H1 (cell line): ENCODE results near the gene VPS13A. TPM values are rescaled to one million over a fixed set of nuclear protein-coding genes. Genes with fewer than 3 reads are reported as not detected.

Experiments
- CTCF ChIA-PET: fragments of 300-600 bp; sonication (Branson Sonifier 250); formaldehyde crosslinking; loops from one replicate; lab custom pipeline; 2021; ENCODE audit not compliant: partially characterized antibody; lab: Charles Lee
- POLR2A ChIA-PET: fragments of 300-600 bp; sonication (Branson Sonifier 250); formaldehyde crosslinking; loops from one replicate; lab custom pipeline; 2021; ENCODE audit warnings: inconsistent platforms; ENCODE audit not compliant: partially characterized antibody; lab: Charles Lee
- DNase-seq, 2 experiments: peaks; one replicate each; pipeline versions ENCODE4 v3.0.0 to v3.0.0-alpha.2; 2010 to 2022; ENCODE audit warnings: low spot score in 2 of 2, low read depth in 1 of 2, mixed read lengths in 1 of 2
- FAIRE-seq: peaks from 2 replicates; lab custom pipeline; 2011; peaks lifted over from hg19 to GRCh38; lab: Jason Lieb, UNC
- H2AFZ ChIP-seq: 2 replicates; pipeline ENCODE4 v1.8.1; 2012; ENCODE audit warnings: low read length, inconsistent platforms
- H2AK5ac ChIP-seq: 2 replicates; pipeline ENCODE4 v1.6.1; 2013; ENCODE audit warnings: low read depth, low read length
- H2BK120ac ChIP-seq: replicated peaks from 2 replicates; pipeline ENCODE3; 2013; ENCODE audit warnings: low read depth, low read length, inconsistent platforms
- H2BK12ac ChIP-seq: 2 replicates; pipeline ENCODE4 v1.6.1; 2013; ENCODE audit warnings: low read depth, low read length
- H2BK15ac ChIP-seq: 2 replicates; pipeline ENCODE4 v1.6.1; 2013; ENCODE audit warnings: low read length
- H2BK20ac ChIP-seq: 2 replicates; pipeline ENCODE4 v1.6.1; 2013; ENCODE audit warnings: low read length
- H2BK5ac ChIP-seq: 2 replicates; pipeline ENCODE4 v1.6.1; 2013; ENCODE audit warnings: low read depth, low read length
- H3K14ac ChIP-seq: 2 replicates; pipeline ENCODE4 v1.6.1; 2013; ENCODE audit warnings: inconsistent platforms; ENCODE audit not compliant: insufficient read length
- H3K18ac ChIP-seq: 2 replicates; pipeline ENCODE4 v1.6.1; 2013; ENCODE audit warnings: low read length; ENCODE audit errors: extremely low read depth
- H3K23ac ChIP-seq: 2 replicates; pipeline ENCODE4 v1.6.1; 2013; ENCODE audit warnings: inconsistent platforms; ENCODE audit not compliant: insufficient read length
- H3K23me2 ChIP-seq: 2 replicates; pipeline ENCODE4 v1.6.1; 2013; ENCODE audit warnings: low read depth, low read length
- H3K27ac ChIP-seq: 2 replicates; pipeline ENCODE4 v1.6.1; 2011; ENCODE audit warnings: low read depth, low read length, inconsistent platforms
- H3K27me3 ChIP-seq, 4 experiments: replicated peaks in 1 of 4; 1 replicate in 1 of 4; 2 replicates in 3 of 4; pipeline versions ENCODE4 v1.6.1 to v1.8.1; 2011 to 2013; ENCODE audit warnings: low read length in 3 of 4, mild to moderate bottlenecking in 3 of 4, inconsistent platforms in 2 of 4, mixed read lengths in 2 of 4, moderate library complexity in 1 of 4; ENCODE audit not compliant: control insufficient read depth in 3 of 4, insufficient read depth in 3 of 4; ENCODE audit errors: extremely low read depth in 1 of 4
- H3K36me3 ChIP-seq, 4 experiments: 2 replicates each; pipeline versions ENCODE4 v1.6.1 to v1.8.1; 2011 to 2013; ENCODE audit warnings: mild to moderate bottlenecking in 4 of 4, low read length in 3 of 4, moderate library complexity in 2 of 4, control low read depth in 1 of 4, inconsistent platforms in 1 of 4; ENCODE audit not compliant: insufficient read depth in 4 of 4, control insufficient read depth in 2 of 4
- H3K4ac ChIP-seq: replicated peaks from 2 replicates; pipeline ENCODE3; 2013; ENCODE audit warnings: low read length, low read depth, mixed read lengths, inconsistent platforms; ENCODE audit not compliant: insufficient read length
- H3K4me1 ChIP-seq, 4 experiments: replicated peaks in 1 of 4; 1 replicate in 1 of 4; 2 replicates in 3 of 4; pipeline versions ENCODE4 v1.6.1 to v1.8.1; 2011 to 2013; ENCODE audit warnings: low read length in 3 of 4, inconsistent platforms in 2 of 4, mixed read lengths in 1 of 4; ENCODE audit not compliant: insufficient read depth in 4 of 4, control insufficient read depth in 3 of 4
- H3K4me2 ChIP-seq, 2 experiments: 2 replicates each; pipeline versions ENCODE4 v1.6.1 to v1.8.1; 2011 to 2013; ENCODE audit warnings: low read depth in 2 of 2, low read length in 2 of 2, control low read depth in 1 of 2, inconsistent platforms in 1 of 2, mild to moderate bottlenecking in 1 of 2; ENCODE audit not compliant: insufficient read depth in 1 of 2
- H3K4me3 ChIP-seq, 4 experiments: fragments of 200-600, 300-600 bp in 1 of 4; sonication (generic), shearing (Covaris generic), sonication (Bioruptor Twin) in 1 of 4; 2 replicates each; pipeline versions ENCODE4 v1.5.1 to v1.8.1; 2011 to 2016; ENCODE audit warnings: low read length in 4 of 4, low read depth in 3 of 4, control low read depth in 2 of 4, inconsistent platforms in 2 of 4, mild to moderate bottlenecking in 2 of 4, mixed read lengths in 1 of 4, moderate library complexity in 1 of 4; ENCODE audit not compliant: insufficient read depth in 2 of 4; ENCODE audit errors: extremely low read depth in 1 of 4
- H3K56ac ChIP-seq: replicated peaks from 2 replicates; pipeline ENCODE3; 2013; ENCODE audit warnings: low read depth, mild to moderate bottlenecking, mixed read lengths, low read length, inconsistent platforms; ENCODE audit not compliant: insufficient read length
- H3K79me1 ChIP-seq: 2 replicates; pipeline ENCODE4 v1.6.1; 2013; ENCODE audit warnings: low read depth, low read length, control low read depth
- H3K79me2 ChIP-seq, 2 experiments: 2 replicates each; pipeline versions ENCODE4 v1.6.1 to v1.8.1; 2012 to 2013; ENCODE audit warnings: low read length in 2 of 2, mild to moderate bottlenecking in 2 of 2, inconsistent platforms in 1 of 2; ENCODE audit not compliant: insufficient read depth in 2 of 2, control insufficient read depth in 1 of 2
- H3K9ac ChIP-seq, 4 experiments: replicated peaks in 1 of 4; 1 replicate in 1 of 4; 2 replicates in 3 of 4; pipeline versions ENCODE4 v1.6.1 to v1.8.1; 2011 to 2013; ENCODE audit warnings: low read depth in 3 of 4, low read length in 3 of 4, control low read depth in 2 of 4, mild to moderate bottlenecking in 2 of 4, moderate library complexity in 2 of 4, inconsistent platforms in 1 of 4; ENCODE audit errors: extremely low read depth in 1 of 4
- H3K9me3 ChIP-seq, 2 experiments: 2 replicates each; pipeline versions ENCODE4 v1.6.1 to v1.8.1; 2012 to 2013; ENCODE audit warnings: mild to moderate bottlenecking in 2 of 2, moderate library complexity in 2 of 2, control low read depth in 1 of 2, inconsistent platforms in 1 of 2, low read depth in 1 of 2, low read length in 1 of 2, mixed read lengths in 1 of 2; ENCODE audit not compliant: insufficient read depth in 2 of 2
- H4K20me1 ChIP-seq, 2 experiments: replicated peaks in 1 of 2; 2 replicates each; pipeline versions ENCODE3 to v1.8.1; 2011 to 2013; ENCODE audit warnings: inconsistent platforms in 2 of 2, low read length in 2 of 2, mild to moderate bottlenecking in 1 of 2; ENCODE audit not compliant: insufficient read depth in 2 of 2, control insufficient read depth in 1 of 2
- H4K5ac ChIP-seq: 2 replicates; pipeline ENCODE4 v1.6.1; 2013; ENCODE audit warnings: low read length, low read depth, mixed read lengths, inconsistent platforms; ENCODE audit not compliant: insufficient read length
- H4K8ac ChIP-seq: 2 replicates; pipeline ENCODE4 v1.8.0; 2013; ENCODE audit warnings: mild to moderate bottlenecking, moderate library complexity, low read length, inconsistent platforms; ENCODE audit not compliant: insufficient read depth; ENCODE audit errors: extremely low read depth
- H4K91ac ChIP-seq: replicated peaks from 2 replicates; pipeline ENCODE3; 2013; ENCODE audit warnings: low read length, mixed read lengths, inconsistent platforms; ENCODE audit not compliant: insufficient read length
- ASH2L ChIP-seq: fragments of 200-600, 300-600 bp; sonication (generic); IDR thresholded peaks from one replicate; pipeline ENCODE4 v1.7.1; 2017; ENCODE audit warnings: low read length
- ATF2 ChIP-seq: IDR thresholded peaks from 2 replicates; pipeline ENCODE4 v1.6.1; 2012; ENCODE audit warnings: low read length, inconsistent platforms
- E2F6 ChIP-seq: IDR thresholded peaks from 2 replicates; pipeline ENCODE4 v1.6.1; 2012; ENCODE audit warnings: inconsistent platforms
- EP300 ChIP-seq, 2 experiments: IDR thresholded peaks; 1 replicate in 1 of 2; 2 replicates in 1 of 2; pipeline ENCODE4 v1.6.1; 2011 to 2012; ENCODE audit warnings: low read depth in 2 of 2, low read length in 2 of 2, mild to moderate bottlenecking in 2 of 2, borderline replicate concordance in 1 of 2, inconsistent platforms in 1 of 2, moderate library complexity in 1 of 2
- EZH2 ChIP-seq: fragments of 200-600 bp; sonication (generic); IDR thresholded peaks from 2 replicates; pipeline ENCODE4 v1.7.1; 2012; ENCODE audit warnings: low read depth, mild to moderate bottlenecking, moderate library complexity, low read length, inconsistent platforms; ENCODE audit not compliant: severe bottlenecking
- KDM4A ChIP-seq: IDR thresholded peaks from one replicate; pipeline ENCODE4 v1.7.1; 2012; ENCODE audit warnings: low read depth, mild to moderate bottlenecking, moderate library complexity, low read length, inconsistent platforms; ENCODE audit not compliant: severe bottlenecking
- KDM5A ChIP-seq: fragments of 200-600 bp; IDR thresholded peaks from 2 replicates; pipeline ENCODE4 v1.7.1; 2012; ENCODE audit warnings: mild to moderate bottlenecking, low read length, inconsistent platforms, mixed read lengths
- NRF1 ChIP-seq: IDR thresholded peaks from 2 replicates; pipeline ENCODE4 v1.6.1; 2011; ENCODE audit warnings: mild to moderate bottlenecking, low read depth, low read length, improper control_type of control experiment
- PHF8 ChIP-seq: fragments of 200-600 bp; sonication (generic); conservative IDR thresholded peaks from 2 replicates; pipeline ENCODE4 v1.7.1; 2012; ENCODE audit warnings: low read depth, mild to moderate bottlenecking, inconsistent platforms, low read length, moderate library complexity
- SAP30 ChIP-seq: fragments of 300-600 bp; sonication (generic); IDR thresholded peaks from 2 replicates; pipeline ENCODE4 v1.7.1; 2012; ENCODE audit warnings: low read length, moderate library complexity, mild to moderate bottlenecking, inconsistent platforms; ENCODE audit not compliant: insufficient read depth, insufficient replicate concordance
- SP2 ChIP-seq: IDR thresholded peaks from 2 replicates; pipeline ENCODE4 v1.6.1; 2012; ENCODE audit warnings: mild to moderate bottlenecking, low read length, inconsistent platforms
- WGBS, 2 experiments: shearing (Covaris generic) in 1 of 2; methylation state at CpG; one replicate each; pipeline versions ENCODE4 v1.1.6 to v1.1.7; 2013 to 2015; ENCODE audit warnings: low lambda C conversion rate in 2 of 2, mixed read lengths in 2 of 2, inconsistent platforms in 1 of 2, low coverage in 1 of 2, missing lambda C conversion rate in 1 of 2; ENCODE audit not compliant: insufficient replicate concordance in 2 of 2, insufficient coverage in 1 of 2, insufficient read length in 1 of 2; ENCODE audit errors: extremely low coverage in 1 of 2, missing lambda C conversion rate in 1 of 2; 5-methylcytosine and 5-hydroxymethylcytosine counted together
- polyA plus RNA-seq, 7 experiments: library from polyadenylated mRNA; depleted of rRNA in 3 of 7; stranded (reverse) in 5 of 7; unstranded in 2 of 7; fragments of >200 nt in 5 of 7; fragments of 200-250 nt in 2 of 7; gene quantifications; 1 replicate in 5 of 7; 2 replicates in 1 of 7; 4 replicates in 1 of 7; pipeline versions ENCODE4 v1.2.1 to v1.2.3, GENCODE V29; 2011 to 2013; ENCODE audit warnings: missing spikeins in 2 of 7, mixed read lengths in 2 of 7
- total RNA-seq: library from RNA; stranded (reverse); fragmentation: NEBNext Ultra II Directional; extraction: Animal tissue kit (Norgen Biotek cat#: 25700); gene quantifications from 2 replicates; pipeline ENCODE4 v1.2.1, GENCODE V29; 2021

VPS13A gene
- total and polyA plus RNA-seq, 2 of the 8 experiments (the other 6 are each of a cell fraction or from before 2014, with no cell fraction given) = 6.0 to 36.5 TPM

GRCh38 chr9:77403239-77403638 lies 225.9 kb downstream of the VPS13A start:
- no peak overlapping the region for H4K91ac ChIP-seq
- H2AK5ac ChIP-seq = no peak overlapping the region
- no peak overlapping the region for H2BK120ac ChIP-seq
- no peak overlapping the region for H3K56ac ChIP-seq
- 90% methylated on average over 4 of the region's 4 CpGs; no CpG with 5 or more reads in 1 of the 2 experiments for WGBS, 2 experiments
- ChIA-PET POLR2A (no interaction called here), CTCF (interaction anchor here (2.1 kb wide), 1 partner anchor 54 kb away, joined by 7 read pairs; no protein-coding TSS in a partner anchor)
- no peak overlapping the region for H2BK12ac ChIP-seq
- H3K23me2 ChIP-seq = no peaks in the 10 kb centered on the region
- H3K4me1 ChIP-seq = no peaks in the 10 kb centered on the region
- TF ChIP-seq KDM5A = no peak
- TF ChIP-seq ATF2 = no peak
- TF ChIP-seq EZH2 = no peak
- TF ChIP-seq EP300 (IDR thresholded peaks at IDR 0.05; ENCODE audit: borderline replicate concordance in 1 of 2, low read depth in 2 of 2, low read length in 2 of 2) = no peak
- no peak for TF ChIP-seq KDM4A
- TF ChIP-seq ASH2L = no peak
- no peak for TF ChIP-seq E2F6
- TF ChIP-seq SP2 = no peak
- TF ChIP-seq SAP30 = no peak
- TF ChIP-seq PHF8 = no peak
- TF ChIP-seq NRF1 = no peak
- FAIRE-seq (no peak), DNase-seq (no peak)
- peaks cover 0 to 2% of the 10 kb centered on the region in 2 experiments for H4K20me1 ChIP-seq
- H2AFZ ChIP-seq = no peak overlapping the region
- peaks cover 6 to 8% of the 10 kb centered on the region in 2 experiments for H3K9me3 ChIP-seq
- H3K4me2 ChIP-seq = no peak overlapping the region
- no peak overlapping the region for H2BK5ac ChIP-seq
- no peaks in the 10 kb centered on the region for H3K79me2 ChIP-seq
- H4K5ac ChIP-seq = no peak overlapping the region
- no peak overlapping the region for H3K14ac ChIP-seq
- peaks cover 3 to 19% (median 12%) of the 10 kb centered on the region in 4 experiments; a peak in 7 of 8 replicates for H3K36me3 ChIP-seq
- H4K8ac ChIP-seq = no peak overlapping the region
- no peak overlapping the region for H2BK15ac ChIP-seq
- H3K4ac ChIP-seq = no peak overlapping the region
- no peak overlapping the region for H3K27ac ChIP-seq
- H3K79me1 ChIP-seq = no peaks in the 10 kb centered on the region
- no peak overlapping the region for H3K18ac ChIP-seq
- no peak overlapping the region for H2BK20ac ChIP-seq
- no peak overlapping the region for H3K9ac ChIP-seq
- no peak overlapping the region for H3K23ac ChIP-seq
- H3K27me3 ChIP-seq = no peaks in the 10 kb centered on the region
- H3K4me3 ChIP-seq = no peak overlapping the region
